GOT3 (cell line): ENCODE data around the gene TMEM89.

Source experiments
- DNase-seq: peaks from one replicate; lab custom pipeline; 2025; ENCODE audit warnings: mixed read lengths; lab: John Stamatoyannopoulos, UW

The TMEM89 gene

DNA sequence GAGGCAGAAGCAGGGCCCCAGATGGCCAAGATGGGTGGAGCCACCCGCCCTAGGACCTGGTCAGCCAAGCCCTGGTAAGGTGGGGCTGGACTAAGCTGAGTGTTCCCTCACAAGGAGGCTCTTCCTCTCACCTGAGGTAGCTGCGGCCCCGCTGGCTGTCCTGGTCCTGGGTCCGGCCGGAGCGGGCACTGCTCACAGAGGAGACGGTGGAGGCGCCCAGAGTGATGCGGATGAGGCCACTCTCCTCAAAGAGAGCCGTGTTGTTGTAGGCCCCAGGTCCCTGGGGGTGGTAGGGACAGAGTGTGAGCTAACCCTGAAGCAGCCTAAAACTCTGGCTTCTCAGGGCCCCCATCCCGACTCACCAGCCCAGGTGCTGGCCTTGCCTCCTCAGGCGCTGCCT, 21.0 kb upstream of the TMEM89 start:
- no peak for DNase-seq

DNA sequence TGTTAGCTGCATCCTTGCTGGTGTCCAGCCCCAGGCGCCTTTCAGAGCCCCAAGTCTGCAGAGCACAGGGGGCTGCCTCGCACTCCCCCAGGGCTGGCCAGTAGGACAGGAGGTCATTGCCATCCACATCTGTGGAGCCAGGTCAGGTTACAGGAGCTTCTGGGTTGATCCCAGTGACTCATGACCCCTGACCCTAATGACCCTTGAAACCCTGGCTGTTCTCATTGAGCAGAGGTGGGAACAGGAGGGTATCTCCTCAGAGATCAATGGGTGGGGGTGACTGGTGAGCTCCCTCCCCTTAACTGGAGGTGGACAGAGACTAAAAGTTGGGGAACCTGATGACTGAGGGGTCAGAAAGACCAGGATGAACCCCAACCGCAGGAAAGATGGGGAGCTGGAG, 19.8 kb upstream of the TMEM89 start:
- DNase-seq = no peak

GRCh38 chr3:48639944-48640606, 18.5 kb upstream of the TMEM89 start:
- no peak for DNase-seq

GRCh38 chr3:48637305-48637704, 15.7 kb upstream of the TMEM89 start:
- DNase-seq = no peak

- no peak for DNase-seq
These were observed 14.6 kb upstream of the TMEM89 start for GRCh38 chr3:48636149-48636655.

DNA sequence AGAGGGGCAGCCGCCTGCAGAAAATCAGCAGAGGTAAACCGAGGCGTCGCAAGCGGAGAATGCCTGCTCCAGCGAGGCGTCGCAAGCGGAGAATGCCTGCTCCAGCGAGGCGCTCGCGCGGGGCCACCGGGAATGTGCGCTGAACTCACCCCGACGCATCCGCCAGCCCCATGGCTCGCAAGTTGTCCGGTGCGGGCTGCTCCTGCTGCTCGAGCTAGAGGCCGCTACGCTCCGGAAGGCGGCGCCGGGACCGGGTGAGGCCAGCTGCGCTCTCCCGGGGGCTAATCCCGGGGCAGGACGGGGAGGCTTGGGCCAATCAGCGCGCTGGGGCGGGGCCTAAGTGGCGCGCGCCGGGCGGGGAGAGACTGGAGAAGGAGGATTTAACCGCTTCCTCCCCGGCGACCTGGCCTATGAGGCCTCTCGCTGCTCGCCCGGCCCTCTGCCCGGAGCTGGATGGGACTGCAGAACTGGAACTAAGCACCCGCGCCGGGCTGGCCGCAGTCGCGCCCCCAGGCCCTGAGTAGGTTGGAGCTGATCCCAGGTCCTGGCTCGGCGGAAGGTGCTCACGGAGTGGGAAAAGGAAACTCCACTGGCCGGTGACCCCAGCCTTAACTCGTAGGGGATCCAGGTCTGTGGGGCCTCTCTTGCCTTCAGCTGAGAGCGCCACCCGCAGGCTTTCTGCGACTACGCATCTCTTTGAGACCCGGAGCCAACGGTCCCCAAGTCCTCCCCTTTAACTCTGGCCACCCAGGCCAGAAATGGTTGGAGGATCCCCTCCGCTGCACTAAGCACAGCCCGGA, 13.9 kb upstream of the TMEM89 start, which contains the start of gene SLC26A6:
Gene SLC26A6, minus strand, starts transcription at position 240 of the 800 bp plus-strand sequence. Its CDS starts 68 bp downstream, at position 172.
- DNase-seq = peak; percentile 89

- DNase-seq = no peak
These were observed 13.2 kb upstream of the TMEM89 start for GRCh38 chr3:48634661-48635221.

DNA sequence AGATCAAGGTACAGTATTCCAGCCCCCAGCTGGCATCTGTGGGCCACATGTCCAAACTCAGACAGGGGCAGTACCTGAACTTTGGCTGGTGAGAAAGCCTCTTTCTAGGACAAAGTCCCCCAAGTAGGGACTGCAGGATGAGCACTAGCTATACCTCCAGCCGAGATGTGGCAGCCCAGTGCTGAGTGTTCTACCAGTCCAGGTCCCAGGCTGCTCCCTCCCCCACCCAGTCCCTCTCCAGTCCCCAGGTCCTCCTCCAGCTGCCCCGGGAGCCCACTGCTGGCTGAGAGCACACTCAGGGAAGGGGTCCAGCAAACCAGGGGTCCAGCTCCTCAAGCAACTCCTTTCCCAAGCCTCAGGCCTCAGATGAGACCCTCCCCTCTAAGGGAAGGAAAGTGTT, 12.2 kb upstream of the TMEM89 start:
- DNase-seq = no peak

- no peak for DNase-seq
These were observed 11.7 kb upstream of the TMEM89 start for GRCh38 chr3:48633256-48633655.

- DNase-seq = no peak
These were observed 10.2 kb upstream of the TMEM89 start for GRCh38 chr3:48631516-48632448.

DNA sequence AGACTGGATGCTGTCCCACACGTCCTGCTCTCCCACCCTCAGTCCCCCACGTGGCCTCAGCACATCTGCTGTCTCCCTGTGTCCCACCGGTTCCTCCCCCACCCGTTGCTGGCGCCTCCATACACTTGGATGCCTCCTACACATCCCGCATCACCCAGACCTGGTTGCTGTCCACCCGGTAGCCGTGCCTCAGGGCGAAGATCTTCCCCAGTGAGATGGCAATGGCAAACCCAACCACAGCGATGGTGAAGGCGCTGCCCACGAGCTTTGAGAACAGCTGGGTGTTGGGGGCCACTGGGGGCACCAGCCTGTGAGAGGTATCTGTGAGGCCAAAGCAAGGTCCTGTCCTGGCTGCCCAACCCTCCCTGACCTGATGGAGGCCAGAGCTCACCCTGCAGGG, 9.3 kb upstream of the TMEM89 start:
- no peak for DNase-seq

GRCh38 chr3:48630407-48630806, 8.8 kb upstream of the TMEM89 start:
- no peak for DNase-seq

DNA sequence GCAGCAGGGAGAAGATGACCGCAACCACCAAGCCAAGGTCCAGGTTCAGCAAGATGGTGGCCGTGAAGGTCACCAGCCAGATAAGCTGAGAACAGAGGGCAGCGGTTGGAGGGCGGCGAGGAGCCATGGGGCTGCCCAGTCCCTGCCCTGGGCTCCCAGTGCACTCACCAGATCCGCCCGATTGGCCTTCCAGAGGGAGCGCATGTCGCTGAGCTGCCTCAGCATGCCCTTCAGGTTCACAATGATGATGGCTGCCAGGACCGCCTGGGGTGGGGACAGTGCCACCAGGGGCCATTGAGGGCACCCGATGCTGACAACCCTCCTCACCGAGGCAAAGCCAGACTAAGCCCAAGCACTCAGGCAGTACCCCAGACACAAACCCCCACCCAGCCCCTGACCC, 8.3 kb upstream of the TMEM89 start:
- DNase-seq = no peak

- no peak for DNase-seq
These were observed 6.9 kb upstream of the TMEM89 start for GRCh38 chr3:48628277-48629017.

GRCh38 chr3:48625600-48625999, 4.0 kb upstream of the TMEM89 start:
- no peak for DNase-seq

- no peak for DNase-seq
These were observed 3.2 kb upstream of the TMEM89 start for GRCh38 chr3:48624767-48625166.

- DNase-seq = no peak
These were observed 2.4 kb upstream of the TMEM89 start for GRCh38 chr3:48623851-48624547.

DNA sequence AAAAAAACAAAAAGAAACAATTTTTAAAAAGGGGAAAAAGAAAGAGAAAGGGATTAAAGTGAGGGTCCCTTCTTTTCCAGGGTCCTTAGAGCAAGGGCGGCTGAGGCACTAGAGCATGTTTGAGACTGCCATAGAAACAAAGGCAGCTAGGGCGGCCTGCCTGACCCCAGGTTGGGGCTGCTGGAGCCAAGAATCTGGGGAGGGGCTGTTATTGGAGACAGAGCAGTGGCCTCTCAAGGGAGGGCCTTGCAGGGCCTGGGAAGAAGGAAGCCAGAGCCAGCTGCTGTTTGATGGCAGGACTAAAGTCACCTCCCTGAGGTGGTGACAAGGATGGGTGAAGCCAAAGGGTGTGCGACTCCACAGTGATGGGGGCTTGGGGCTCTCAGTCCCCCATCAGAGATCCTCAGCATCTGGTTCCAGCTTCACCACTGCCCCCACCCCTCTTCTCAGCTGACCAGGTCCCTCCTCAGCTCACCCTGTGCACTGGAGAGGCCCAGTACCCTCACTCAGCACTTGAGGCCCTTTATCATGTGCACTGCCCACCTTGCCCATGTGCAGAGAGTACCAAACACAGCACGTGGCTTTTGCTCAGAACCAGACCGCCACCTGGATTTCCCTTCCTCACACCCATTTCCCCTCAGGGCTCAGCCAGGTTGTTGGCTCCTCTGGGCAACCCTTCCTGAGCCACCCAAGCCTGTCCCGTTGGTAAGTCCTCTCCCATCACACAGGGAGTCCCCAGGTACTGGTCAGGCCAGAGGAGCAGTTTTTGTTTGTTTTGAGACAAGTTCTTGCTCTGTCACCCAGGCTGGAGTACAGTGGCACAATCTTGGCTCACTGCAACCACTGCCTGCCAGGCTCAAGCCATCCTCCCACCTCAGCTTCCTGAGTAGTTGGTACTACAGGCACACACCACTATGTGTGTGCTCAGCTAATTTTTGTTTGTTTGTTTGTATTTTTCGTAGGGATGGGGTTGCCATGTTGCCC, 1.7 kb downstream of the TMEM89 start:
- DNase-seq = no peak

- DNase-seq = no peak
These were observed 4.0 kb downstream of the TMEM89 start for GRCh38 chr3:48617559-48617958.
